ENCODE measurements around the gene OSBP.

The OSBP gene

DNA sequence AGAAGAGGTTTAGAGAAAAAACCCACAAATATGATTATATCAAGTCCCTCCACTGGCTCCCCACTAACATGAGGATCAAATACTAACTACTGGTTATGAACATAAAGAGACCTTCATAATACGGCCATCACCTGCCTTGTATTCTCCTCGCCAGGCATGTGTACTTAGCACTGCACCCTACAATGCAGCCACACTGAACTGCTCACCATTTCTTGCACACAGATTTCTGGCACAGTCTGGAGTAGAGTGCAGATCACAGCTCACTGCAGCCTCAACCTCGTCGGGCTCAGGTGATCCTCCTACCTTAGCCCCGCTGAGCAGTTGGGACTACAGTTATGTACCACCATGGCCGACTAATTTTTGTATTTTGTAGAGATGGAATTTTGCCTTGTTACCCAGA, 13.1 kb downstream of the OSBP start:
- no peak for DNase-seq (ENCODE audit: low read depth)

DNA sequence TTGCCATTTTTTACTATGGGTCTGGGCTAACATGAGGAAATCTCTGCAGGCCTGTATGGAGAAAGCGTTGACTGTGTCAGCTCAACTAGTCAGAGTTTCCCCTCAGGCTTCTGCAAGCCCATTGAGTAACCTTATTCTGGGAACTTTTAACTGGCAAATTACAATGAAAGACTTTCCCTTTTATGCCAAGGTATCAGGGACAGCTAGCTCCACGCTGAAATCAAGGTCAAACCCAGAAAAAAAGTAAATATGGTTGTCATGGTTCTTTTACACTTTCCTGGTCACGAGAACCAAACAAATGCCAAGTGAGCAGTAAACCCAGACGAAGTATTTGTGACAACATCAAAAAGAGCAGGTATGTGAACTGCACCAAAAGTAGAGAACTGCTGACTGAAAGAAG, 13.8 kb downstream of the OSBP start:
- no peak for DNase-seq (ENCODE audit: low read depth)

DNA sequence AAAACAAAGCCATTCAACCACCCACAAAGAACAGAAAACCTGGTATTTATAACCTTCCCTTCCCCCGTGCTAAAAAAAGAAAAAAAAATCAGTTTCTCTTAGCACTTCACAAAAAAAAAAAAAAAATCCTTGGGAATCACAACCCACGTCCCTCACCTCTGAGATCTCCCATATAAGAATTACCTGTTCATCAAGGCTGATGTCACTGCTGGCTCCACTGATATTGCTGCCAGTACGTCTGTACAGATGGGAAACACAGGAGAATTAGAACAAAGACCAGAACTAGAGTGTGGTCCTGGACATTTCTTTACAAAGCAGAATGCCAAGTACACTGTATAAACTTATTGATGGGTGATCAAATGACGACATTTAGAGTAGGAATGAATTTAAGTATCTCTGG, 14.9 kb downstream of the OSBP start:
- DNase-seq (ENCODE audit: low read depth), result no peak

DNA sequence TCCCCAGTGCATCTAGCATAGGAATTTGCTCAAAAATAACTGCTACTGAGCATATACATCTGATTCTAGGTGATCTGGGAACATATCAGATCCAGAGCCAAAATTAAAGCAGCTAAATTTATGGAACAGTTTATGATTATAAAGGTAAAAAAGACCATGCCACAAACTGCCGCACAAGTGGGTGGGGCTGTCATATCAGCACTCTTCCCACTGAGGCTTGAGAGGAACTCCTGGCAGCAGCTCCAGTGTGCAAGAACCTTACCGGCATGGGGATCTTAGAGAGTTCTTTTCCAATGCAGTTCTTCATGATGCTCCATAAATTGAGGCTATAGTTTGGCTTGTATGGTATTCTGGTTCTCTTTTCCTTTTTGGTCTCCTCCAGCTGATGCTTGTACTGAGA, 15.3 kb downstream of the OSBP start:
- DNase-seq (ENCODE audit: low read depth), result no peak

DNA sequence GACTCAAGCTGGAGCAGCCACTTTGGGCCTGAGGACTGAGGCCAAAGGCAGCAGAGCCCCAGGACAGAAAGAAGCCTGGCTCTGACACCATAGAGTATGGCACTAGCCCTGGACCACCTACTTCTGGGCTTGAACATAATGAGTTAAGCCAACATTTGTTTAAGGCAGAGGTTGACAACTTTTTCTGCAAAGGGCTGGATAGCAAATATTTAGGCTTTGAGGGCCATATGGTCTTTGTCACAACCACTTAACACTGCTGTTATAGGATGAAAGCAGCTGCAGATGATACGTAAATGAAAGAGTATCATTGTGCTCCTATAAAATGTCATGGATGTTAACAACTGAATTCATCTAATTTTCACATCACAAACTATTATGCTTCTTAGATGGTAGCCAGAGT, 16.6 kb downstream of the OSBP start:
- DNase-seq (ENCODE audit: low read depth), result no peak

DNA sequence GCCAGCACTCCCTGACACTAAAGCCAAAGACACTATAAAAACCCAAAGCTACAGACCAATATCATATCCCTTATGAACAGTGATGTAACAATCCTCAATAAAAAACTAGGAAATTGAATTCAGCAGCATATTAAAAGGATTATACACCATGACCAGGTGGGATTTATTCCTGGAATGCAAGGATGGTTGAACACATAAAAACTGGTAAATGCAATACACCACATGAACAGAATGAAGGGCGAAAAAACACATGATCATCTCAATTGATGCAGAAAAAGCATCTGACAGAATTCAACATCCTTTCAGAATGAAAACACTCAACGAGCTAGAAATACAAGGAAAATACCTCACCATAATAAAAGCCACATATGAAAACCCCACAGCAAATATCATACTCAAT, 31.3 kb downstream of the OSBP start:
- no peak for DNase-seq (ENCODE audit: low read depth)

DNA sequence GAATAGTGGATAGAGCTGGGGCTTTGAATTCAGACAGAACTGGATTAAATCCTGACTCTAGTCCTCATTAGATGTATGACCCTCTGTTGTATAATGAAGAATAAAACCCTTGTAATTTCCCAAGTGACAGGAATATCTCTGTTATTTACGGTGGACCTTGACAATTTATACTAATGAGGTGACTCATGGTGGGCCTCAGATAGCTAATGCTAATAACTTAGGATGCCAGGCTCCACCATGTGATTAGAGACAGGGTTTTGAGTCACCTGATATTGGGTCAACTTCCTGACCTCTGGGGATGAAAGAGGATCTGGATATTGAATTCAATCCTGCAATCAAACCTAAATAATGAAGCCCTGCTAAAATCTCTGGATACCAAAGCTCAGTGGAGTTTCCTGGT, 33.6 kb downstream of the OSBP start:
- DNase-seq (ENCODE audit: low read depth), result no peak

DNA sequence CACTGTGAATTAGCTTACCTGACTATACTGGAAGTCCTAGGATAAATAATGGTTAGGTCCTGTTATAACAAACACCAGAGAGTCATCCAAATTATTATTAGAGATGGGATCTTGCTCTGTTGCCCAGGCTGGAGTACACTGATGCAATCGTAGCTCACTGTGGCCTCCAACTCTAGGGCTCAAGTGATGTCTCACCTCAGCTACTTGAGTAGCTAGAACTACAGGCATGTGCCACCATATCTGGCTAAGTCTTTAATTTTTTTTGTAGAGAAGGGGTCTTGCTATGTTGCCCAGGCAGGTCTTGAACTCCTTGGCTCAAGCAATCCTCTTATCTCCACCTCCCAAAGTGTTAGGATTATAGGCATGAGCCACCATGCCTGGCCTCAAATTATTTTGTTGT, 37.2 kb downstream of the OSBP start:
- DNase-seq (ENCODE audit: low read depth), result no peak

DNA sequence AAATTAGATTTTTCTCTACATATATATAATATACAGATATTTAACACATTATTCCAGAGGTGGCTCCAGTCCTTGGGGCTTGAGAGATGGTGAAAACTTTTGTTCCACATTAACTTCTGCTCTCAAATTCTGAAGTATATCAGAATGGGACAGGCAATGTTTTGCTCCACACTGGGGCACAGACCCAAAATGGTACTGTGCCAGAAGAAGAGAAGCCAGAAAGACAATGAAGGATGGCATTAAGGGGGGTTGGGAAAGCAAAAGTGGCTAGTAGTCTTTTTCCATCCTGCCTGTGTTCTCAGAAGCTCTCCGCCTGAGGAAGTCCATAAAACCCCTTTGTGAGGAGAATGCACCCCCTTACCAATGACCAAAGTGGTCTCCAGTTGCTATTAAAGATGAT, 40.1 kb downstream of the OSBP start:
- DNase-seq (ENCODE audit: low read depth), result no peak

DNA sequence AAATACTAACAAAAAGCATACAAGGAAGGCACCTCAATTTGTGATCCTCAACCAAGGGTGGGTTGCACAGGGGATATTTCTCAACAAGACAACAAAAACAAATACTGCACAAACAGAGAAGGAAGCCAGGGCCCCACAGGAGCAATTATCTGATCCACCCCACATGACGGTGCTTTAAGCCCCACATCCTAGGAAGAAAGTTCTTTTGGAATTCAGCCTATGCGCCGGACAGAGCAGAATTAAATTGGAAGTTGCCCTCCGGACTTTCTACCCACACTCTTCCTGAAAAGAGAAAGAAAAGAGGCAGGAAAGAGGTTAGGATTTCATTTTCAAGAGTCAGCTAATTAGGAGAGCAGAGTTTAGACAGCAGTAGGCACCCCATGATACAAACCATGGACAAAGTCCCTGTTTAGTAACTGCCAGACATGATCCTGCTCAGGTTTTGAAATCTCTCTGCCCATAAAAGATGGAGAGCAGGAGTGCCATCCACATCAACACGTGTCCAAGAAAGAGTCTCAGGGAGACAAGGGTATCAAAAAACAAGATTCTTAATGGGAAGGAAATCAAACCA, 40.6 kb downstream of the OSBP start:
- no peak for DNase-seq (ENCODE audit: low read depth)

DNA sequence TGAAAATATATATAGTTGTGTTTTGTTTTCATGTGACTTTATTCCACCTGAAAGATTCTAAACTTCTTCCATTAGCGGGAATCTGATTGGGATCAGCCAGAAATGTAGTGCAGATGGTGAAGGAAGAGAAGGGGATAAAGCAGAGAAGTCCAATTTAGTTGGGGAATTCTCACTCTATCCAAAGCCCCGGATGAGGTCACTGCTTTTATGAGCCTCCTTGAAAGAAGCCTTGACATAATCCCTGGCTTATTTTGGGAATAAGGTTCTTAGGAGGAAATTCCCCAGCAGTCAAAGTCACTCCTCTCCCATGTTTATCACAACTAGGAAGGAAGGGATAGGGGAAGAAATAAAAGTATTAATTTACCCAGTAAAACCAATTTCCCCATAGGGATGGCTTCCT, 41.1 kb downstream of the OSBP start:
- DNase-seq (ENCODE audit: low read depth), result no peak

DNA sequence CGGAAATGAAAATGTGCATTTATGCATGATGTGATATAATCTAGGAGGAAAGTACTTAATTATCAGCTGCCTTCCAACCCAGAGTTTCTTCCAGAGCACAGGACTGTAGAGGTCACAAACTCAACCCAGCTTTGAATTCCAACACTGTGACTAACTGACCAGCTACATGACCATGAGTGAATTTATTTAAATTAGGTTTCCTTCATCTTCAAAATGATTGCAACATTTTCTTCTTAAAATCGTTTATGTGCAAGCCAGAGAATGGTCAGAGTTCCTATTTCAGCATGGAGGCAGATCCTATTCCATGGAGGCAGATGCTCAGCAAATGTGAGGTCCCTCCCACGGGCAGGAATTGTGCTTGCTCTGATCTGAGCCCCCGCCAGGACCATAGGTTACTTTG, 42.4 kb downstream of the OSBP start:
- no peak for DNase-seq (ENCODE audit: low read depth)

DNA sequence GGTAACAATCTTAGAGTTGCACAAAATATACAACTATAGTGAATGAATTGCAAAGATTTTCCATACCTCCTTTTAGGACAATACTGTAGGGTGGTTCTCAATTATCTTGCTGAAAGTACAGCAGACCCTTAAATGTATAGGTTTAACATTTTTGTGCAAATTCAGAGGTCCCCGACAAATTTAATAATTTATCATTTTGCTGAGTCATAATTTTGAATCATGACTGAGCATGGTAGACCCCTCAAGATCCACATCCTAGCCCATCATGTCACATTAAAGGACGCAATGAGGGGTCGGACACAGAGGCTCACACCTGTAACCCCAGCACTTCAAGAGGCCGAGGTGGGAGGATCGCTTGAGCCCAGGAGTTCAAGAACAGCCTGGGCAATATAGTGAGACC, 43.5 kb downstream of the OSBP start:
- DNase-seq (ENCODE audit: low read depth), result no peak

DNA sequence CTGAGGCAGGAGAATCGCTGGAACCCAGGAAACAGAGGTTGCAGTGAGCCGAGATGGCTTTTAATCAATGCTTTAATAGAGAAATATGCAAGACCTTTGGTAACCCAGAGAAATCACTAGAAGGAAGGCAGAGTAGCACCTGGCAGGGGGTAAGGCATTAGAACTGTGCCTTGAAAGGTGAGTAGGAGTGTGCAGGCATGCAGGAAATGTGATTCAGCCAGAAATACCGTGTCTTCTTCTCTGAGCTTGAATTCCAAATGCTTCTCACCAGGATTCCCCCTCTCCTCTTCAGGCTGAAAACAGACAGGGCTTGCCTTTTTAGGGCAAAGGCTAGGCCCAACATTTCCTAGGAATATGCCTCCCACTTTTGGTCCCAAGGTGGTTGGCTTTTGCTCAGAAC, 53.3 kb downstream of the OSBP start:
- DNase-seq (ENCODE audit: low read depth), result no peak

DNA sequence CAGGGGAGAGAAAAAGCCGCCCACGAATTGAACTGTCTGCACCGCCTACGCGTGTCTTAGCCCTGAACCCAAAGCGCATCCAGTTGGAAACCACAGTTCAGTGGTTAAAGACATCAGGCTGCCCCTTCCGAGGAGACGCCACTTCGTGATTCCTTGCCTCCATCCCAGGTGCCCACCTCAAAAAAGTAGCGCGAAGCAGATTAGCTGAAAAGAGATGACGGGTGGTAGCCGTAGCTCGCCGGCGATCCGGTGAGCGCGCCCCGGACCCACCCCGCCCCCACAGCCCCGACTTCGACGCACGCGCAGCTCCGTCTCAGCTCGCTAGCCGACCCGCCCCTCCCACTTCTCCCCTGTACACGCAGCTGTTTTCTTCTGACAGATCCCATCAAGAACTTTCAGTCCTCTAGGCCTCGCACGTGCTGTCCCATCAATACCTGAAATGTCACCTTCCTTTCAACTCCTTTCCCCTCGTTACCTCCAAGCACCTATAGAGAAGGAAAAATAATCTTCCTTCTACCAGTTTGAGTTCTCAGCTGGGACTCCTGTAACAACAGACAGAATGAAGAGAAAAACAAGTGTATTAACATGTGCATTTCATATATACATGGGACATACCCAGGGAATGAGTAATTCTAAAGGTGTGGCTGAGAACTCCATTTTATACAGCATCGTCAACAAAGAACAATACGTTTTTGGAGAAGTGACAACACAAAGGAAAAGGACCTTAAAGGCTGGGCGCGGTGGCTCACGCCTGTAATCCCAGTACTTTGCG, 54.7 kb downstream of the OSBP start:
- peak; percentile 74 for DNase-seq (ENCODE audit: low read depth)

DNA sequence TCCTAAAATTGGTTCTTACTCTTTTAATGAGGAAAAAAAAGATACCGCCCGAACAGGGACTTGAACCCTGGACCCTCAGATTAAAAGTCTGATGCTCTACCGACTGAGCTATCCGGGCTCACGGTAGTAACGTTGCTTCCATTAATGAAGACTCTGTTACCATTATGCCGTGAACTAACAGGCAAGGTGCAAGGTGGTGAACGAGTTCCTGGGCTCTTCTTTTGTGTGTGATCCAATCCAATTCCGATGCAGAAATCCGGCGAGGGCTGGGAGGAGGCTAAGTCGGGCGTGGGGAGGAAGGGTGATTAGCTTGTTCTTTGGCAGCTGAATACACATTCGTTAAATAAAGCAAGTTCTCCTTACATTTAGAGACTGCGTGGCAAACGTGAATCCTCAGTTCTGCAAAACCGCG, 55.3 kb downstream of the OSBP start:
- DNase-seq (ENCODE audit: low read depth), result peak; percentile 75

DNA sequence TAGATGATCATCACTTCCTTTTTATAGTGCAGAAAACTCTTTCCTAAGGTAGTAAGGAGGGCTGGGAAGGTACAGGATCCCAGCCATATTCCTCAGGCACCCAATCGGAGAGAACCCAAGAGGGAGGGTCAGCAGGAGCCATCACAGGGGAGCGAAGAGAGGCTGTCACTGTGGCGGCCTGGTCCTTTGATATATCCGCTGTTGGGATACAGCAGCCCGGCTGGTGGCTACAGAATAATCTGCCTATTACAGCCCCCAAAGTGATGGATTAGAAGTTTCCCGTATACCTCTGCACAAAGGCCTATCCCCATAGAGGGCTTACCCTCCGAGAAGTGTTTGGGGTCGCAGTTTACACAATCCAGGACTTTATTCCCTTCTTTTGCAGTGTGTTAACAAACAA, 55.7 kb downstream of the OSBP start:
- DNase-seq (ENCODE audit: low read depth), result no peak

DNA sequence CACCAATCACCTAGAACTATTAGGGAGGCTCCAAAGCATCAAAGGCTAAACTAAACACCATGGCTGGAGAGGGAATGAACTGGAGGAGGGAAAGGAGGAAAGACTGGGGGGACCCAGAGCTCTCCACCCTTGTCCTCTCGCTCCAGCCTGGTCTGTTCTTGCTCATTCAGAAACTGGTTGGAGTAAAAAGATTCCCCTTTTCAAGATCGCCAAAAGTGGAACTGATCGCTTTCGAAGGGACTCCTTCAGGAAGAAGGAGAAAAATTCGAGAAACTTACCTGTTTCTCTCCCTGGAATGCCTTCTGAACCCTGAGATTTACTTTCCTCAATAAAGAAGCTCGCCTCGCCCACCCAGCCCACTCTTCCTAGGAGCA, 57.3 kb downstream of the OSBP start:
- no peak for DNase-seq (ENCODE audit: low read depth)

DNA sequence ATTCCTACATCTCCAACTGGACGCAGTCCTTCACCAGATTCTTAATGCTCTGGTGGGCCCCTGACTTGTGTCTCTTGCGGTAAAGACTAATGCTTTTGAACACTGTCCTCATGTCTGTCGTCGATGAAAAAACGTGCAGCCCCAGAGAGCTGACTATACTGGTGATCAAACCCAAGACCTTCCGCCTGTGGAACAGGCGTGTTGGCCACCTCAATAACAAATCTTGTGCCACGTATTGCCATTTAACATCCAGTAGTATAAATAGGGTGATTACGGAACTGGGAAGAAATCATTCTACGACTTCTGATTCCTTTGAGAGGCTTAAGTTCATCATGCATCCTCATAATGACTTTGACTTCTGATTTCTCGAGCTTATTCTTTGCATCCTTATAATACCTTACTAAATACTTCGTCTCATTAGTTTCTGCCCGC, 58.6 kb downstream of the OSBP start:
- DNase-seq (ENCODE audit: low read depth), result no peak

DNA sequence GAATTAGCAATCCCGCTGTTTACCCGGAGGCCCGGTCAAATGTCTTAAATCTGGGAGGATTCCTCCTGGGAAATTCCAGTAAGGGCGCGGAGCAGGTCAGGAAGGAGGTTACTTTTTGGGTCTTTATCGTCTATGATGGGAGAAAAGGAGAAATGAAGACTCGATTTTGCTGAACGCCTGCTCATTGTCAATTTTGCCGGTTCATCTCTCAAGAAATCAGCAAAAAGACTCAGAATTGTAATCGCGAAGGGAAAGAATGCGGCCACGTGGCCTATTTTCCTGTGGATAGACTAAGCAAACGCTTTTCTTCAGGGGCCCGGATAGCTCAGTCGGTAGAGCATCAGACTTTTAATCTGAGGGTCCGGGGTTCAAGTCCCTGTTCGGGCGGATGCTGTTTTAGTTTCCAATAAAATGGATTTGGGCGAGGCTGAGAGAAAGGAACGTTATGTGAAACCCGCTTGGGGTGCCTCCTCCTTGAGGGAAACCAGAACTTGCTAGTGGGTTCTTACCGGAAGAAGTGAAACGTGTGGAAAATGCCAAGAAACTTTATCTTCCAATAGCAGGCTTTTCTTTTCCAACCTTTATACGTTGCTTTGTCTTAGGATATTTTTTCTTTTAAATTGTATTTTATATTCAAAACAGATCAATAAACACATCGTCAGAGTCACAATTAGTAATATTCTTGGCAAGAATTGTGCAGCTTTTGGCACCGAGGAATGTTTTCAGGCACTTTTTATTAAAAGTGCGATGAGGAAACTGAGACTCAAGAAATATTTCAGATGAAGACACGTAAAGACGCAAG, 59.3 kb downstream of the OSBP start:
- peak; percentile 25 for DNase-seq (ENCODE audit: low read depth)

DNA sequence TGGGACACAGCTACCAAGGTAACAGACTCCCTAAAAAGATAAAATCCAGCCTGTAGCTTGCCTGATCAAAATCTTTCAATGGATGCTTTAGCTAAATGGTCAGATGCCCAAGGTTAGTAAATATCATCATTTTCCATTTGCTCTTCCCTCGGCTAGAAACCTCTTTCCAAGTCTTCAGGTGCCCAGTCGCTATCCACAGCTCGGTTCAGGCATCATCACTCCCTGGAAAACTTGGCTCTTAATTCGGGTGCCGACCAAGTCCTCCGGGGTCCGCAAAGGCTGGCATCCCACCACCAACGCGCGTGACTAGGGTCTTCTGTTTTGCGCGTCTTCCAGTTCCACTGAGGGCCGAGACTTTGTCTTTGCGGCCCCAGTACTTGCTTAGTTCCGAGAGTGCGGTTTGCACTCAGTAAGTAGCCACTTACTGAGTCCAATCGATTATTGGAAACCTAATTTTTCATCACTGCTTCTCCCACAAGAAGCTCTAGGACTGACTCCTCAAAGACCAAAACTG, 59.9 kb downstream of the OSBP start:
- DNase-seq (ENCODE audit: low read depth), result no peak

DNA sequence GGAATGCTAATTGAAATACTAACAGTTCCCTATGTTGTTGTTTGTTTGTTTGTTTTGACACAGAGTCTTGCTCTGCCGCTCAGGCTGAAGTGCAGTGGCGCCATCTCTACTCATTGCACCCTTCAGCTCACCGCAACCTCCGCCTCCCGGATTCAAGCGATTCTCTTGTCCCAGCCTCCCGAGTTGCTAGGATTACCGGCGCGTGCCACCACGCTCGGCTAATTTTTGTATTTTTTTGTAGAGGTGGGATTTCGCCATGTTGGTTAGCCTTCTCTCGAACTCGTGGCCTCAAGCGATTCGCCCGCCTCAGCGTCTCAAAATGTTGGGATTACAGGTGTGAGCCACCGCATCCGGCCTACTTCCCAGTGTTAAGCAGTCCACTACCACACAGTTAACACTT, 62.3 kb downstream of the OSBP start:
- DNase-seq (ENCODE audit: low read depth), result no peak

DNA sequence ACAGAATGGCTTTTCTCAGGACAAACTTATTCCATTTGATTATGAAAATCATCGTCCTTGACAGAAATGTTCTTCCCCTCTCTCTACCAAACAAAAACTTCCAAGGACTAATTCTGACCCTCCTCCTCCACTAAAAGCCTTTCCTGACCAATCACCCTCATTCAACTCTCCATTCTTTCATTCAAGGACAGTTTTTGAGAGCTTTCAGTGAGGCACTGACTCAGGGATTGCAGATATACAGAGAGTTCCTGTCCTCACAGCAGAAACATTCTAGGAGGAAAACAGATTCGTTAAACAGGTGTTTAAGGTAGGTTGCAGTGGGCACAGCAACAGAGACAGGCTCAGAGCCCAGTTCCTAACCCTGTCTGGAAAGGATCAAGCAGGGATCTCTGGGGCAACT, 62.7 kb downstream of the OSBP start:
- no peak for DNase-seq (ENCODE audit: low read depth)
